C1 segment of cervical spinal cord (tissue), 14 donors: ENCODE results near the gene GAS2L1.
"Not testable (repeated sequence)": the region's sequence is repeated elsewhere in the genome, so short reads cannot be mapped to it uniquely, and the experiment has no call there.

ENCODE experiments used
- DNase-seq, 14 donors: peaks; one replicate each; lab custom pipeline; 2025; lab: John Stamatoyannopoulos, UW

Gene GAS2L1

DNA sequence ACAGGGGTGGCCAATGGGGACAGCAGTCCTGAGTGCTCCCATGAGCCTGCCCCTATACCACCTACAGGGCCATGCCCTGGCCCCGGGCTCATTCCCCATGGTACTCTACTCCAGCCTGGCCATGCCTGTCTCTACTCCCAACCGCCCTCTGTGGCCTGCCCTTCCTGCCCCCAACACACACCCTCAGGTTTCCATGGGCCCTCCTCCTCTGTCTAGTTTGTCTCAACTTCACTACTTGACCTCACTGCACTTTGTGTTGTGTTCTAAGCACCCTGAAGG is 35.3 kb downstream of the GAS2L1 start:
- DNase-seq = no peak

DNA sequence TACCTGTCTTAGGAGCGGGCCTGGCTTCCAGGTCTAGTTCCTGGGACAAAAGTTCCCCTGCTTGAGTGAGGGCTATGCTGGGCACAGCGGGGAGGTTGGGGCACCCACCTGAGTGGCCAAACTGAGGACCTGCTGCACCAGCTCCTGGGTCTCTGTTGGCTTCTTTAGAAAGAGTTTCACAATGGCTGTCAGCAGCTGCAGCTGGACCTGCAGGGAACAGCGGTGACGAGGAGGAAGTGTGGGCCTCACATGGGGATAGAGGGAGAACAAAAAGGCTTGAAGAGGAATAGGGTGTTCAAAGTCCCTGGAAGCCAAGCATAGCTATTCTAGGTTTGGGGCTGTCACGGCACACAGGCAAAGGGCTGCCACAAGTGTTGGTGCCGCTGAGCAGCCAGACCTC is 35.7 kb downstream of the GAS2L1 start:
- no peak for DNase-seq

DNA sequence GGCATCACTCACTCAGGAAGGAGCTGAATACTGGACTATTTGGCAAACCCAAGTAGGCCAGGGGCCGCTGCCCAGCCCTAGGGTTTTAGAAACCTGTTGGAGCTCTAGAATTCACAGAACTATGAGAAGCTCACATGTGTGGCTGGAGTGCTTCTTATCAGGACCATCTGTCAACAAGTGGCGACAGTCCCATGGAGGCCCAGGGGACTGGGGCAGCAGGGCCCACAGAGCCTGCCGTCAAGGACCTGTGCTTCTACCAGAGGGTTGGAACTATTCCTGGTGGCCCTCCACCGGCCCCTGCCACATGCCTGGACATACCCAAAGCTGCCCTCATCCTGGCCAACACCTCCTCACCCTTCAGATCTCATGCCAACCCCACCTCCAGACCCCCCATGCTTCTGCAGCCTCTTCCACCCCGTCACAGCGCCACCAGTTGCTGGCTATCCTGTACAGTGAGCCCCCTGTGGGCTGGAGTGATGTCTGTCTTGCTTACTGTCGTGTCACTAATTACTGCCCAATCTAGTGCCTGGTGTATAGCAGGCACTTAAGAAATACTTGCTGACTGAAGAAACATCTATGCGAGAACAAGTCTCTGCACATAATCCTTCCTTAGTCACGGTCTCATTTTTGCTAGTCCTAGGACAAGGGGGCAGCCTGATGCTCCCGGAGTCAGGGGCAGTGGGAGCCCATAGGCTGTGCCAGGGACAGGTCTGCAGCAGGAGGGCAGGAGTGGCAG is 36.3 kb downstream of the GAS2L1 start:
- no peak for DNase-seq

DNA sequence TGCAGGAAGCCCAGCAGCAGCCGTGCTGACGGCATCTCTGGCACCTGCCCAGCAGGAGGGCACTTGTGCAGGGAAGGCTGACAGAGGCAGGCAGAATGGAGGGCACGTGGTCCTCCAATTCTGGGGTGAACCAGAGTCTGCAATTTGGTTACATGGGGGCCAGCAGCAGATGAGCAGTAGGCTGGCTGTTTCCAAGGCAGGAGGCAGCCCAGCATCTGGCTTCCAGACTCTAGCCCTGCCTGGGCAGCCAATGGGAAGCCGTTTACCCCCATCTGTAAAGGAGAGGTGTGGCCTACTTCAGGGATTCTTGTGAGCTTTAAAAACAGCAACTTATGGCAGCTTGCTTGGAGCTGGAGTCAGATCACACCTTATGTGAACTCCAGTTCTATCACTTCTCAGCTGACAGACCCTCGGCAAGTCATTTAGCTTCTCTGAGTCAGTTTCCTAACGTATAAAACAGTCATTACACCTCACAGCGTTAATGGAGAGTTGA is 36.9 kb downstream of the GAS2L1 start:
- DNase-seq = peak in 5 of 14 donors; percentile 12 to 41 (median 22)

DNA sequence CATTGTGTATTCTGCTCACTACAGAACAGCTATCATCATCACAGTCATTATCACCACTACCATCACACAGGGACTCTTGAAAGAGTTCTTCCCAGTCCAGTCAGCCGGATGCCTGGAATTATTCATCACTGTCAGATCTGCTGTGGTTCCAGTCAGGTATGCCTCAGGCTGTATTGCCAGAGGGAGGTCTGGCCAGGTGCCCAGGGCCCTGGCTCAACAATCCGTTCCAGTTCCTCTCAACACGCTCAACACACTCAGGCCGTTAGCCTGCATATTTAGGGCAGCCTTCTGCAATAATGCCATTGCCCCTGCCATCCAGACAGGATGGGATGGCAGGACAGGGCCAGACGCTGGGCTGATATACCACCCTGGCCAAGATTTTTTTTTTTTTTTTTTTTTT is 37.7 kb downstream of the GAS2L1 start:
- DNase-seq = peak in 9 of 14 donors; percentile 22 to 98 (median 56)

DNA sequence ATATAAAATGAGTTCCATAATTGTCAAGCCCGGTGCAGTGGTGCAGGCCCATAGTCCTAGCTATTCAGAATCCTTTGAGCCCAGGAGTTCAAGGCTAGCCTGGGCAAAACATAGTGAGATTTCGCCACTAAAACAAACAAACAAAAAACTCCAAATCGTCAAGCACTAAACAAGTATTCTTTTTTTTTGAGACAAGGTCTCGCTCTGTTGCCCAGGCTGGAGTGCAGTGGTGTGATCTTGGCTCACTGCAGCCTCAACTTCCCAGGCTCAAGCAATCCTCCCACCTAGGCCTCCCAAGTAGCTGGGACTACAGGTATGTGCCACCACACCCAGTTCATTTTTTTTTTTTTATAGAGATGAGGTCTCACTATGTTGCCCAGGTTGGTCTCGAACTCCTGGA is 38.4 kb downstream of the GAS2L1 start:
- not testable (repeated sequence) for DNase-seq

DNA sequence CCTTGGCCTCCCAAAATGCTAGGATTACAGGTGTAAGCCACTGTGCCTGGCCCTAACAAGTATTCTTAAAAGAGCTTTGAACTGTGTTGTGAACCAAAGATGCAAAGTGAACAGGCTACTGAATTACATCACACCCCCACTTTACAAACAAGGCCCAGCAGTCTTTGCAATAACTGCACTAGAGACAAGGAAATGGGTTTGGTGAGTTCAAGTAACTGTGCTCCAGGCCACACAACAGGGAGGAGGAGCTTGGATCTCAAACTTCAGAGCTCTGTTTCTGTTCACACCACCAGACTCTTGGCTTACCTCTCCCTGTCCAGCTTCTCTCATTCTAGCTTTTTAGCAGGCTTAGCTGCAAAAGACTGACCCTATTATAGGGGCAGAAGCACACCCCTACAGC is 39.5 kb downstream of the GAS2L1 start:
- peak in 2 of 14 donors; percentile 48 to 56 for DNase-seq

DNA sequence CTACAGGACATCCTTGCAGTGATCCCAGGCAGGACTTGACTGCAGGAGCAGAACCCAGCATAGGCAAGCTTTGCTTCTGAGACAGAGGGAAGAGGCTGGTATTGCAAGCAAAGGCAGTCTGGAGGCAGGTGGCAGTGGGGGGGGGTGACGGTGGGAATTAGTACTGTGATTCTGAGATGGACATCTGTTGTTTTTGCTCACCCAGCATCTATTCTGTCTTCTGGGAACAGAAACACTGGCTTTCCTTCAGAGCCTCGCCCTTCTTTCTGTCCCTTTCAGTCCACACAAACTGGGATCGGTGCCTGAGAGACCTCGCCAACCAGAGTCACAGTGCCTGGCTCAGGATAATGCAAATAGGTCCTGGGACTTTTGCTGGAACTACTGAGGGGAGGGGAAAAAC is 40.2 kb downstream of the GAS2L1 start:
- DNase-seq = peak in 12 of 14 donors; percentile 21 to 95 (median 60)

DNA sequence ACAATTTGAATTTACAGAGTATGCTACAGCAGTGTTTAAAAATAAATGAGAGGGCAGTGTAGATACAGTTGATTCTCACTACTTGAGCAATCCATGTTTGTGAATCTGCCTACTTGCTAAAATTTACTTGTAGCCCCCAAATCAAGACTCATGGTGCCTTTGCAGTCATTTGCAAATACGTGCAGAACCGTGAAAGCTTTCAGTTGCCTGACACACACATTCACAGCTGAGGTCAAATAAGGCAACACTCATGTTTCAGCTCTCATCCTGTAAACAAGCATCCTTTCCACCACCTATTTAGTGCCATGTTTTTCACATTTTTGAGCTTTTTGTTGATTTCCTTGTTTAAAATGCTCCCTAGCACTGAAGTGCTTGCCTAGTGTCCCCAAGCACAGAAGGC is 41.6 kb downstream of the GAS2L1 start:
- no peak for DNase-seq

DNA sequence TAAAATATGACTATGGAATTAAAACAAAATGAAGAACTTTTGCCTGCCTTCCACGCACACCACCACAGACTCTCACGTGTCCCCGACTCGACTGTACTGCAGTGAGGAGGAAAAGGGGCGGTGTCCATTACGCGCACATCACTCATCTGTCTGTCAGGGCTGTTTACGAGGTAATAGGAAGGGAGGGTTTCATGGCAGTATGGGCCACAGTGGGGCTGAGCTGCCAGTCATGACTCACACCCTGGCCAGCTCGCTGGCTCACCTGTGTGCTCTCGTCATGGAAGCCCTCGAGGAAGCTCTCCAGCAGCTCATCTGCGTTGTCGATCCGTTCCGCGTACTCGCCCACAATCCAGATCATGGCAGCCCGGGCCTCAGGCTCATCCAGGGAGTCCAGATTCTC is 42.5 kb downstream of the GAS2L1 start:
- no peak for DNase-seq

DNA sequence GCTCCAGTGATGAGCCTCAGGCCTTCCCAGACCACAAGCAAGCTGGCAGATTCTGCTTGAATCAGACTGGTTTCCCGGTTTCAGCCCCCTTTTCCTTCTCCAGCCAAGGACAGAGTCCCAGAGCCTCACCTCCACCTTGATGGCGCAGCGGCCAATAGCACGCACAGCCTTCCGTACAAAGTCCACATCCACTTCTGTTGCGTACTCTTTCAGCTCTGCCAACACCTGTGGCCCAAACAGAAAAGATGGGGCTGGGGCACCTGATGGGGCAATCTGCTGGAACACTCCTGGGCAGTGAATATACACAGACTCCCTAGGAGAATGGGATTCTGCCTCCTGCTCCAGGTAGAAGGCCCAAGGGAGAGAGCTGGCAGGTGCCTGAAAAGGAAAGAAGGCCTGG is 44.6 kb downstream of the GAS2L1 start:
- DNase-seq = no peak

DNA sequence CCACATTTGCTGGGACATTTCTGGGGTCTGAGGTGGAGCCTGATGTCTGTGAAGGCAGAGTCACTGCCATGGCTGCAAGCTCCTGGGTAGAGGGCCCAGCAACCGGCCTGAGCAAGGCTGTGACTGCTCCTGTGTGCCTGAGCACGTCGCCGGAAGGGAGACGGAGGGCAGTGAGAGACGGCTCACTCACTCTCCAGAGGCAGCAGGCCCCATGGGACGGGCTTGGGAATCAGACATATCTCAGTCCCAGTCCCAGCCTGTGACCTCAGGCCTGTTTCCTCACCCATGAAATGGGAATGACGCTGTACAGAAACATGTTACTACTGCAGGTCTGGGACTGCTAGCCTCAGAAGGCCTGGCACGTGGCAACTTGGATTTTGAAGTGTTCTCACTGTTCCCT is 45.4 kb downstream of the GAS2L1 start:
- DNase-seq = no peak

DNA sequence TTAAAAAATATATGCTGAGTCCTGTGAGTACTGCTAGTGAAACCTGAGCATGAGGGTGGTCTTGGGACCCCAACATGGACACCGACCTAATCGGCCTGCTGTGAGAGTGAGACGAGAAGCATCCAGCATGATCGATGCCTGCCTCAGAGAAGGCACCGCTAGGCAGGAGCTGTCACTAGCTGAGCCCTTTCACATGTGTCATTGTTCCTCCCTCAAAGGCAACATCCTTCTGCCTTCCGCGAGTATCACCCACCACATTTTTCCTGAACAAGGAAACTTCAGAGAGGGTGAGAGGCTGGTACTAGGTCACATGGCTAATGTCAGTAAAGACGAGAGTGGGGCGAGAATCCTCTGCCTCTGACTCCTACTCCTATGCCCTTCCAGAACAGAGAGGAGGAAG is 46.3 kb downstream of the GAS2L1 start:
- no peak for DNase-seq

DNA sequence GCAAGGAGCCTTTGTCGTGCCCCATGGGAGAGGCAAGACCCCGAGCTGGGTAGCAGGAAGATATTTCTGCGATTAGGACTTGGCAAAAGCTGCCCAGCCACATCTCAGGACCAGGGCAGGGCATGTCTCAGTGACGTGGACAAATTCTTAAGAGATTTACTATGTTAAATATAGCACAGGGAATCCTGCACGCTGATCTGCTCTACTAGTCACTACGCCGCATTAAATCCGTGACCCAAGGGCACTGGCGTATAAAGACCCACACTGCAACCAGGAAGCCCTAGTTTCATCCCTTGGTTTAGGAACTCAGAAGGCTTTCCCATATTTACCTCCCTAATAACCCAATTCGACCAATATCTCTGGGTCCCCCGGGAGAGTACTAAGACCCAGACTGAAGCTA is 46.8 kb downstream of the GAS2L1 start:
- no peak for DNase-seq

DNA sequence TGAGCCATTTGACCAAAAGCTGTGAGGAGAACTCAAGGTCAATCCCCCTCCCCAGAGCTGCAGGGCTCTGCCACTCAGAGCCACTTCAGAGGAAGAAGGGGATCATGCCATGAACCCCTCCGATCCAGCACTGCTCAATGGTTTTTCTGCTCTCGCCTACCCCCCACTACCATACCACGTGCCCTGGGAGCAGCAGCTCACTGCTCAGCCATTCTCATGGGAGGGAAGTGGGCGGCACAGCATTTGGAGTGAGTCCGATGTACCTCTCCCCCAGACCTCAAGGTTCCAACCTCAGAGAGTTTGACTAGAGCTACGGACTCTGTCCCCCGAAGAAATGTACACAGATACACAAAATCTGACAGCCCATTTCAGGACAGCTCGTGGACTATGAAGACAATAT is 47.4 kb downstream of the GAS2L1 start:
- DNase-seq = no peak

DNA sequence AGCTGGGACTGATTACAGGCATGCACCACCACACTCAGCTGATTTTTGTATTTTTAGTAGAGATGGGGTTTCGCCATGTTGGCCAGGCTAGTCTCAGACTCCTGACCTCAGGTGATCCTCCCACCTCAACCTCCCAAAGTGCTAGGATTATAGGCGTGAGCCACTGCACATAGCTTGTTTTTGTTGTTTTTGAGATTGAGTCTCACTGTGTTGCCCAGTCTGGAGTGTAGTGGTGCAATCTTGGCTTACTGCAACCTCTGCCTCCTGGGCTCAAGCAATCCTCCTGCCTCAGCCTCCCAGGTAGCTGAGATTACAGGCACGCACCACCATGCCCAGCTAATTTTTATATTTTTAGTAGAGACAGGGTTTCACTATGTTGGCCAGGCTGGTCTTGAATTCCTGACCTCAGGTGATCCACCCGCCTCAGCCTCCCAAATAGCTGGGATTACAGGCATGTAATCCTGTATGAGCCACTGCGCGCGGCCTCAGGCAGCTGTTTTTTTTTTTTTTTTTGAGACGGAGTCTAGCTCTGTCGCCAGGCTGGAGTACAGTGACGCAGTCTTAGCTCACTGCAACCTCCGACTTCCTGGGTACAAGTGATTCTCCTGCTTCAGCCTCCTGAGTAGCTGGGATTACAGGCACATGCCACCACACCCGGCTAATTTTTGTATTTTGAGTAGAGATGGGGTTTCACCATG is 50.9 kb downstream of the GAS2L1 start:
- DNase-seq = not testable (repeated sequence)

DNA sequence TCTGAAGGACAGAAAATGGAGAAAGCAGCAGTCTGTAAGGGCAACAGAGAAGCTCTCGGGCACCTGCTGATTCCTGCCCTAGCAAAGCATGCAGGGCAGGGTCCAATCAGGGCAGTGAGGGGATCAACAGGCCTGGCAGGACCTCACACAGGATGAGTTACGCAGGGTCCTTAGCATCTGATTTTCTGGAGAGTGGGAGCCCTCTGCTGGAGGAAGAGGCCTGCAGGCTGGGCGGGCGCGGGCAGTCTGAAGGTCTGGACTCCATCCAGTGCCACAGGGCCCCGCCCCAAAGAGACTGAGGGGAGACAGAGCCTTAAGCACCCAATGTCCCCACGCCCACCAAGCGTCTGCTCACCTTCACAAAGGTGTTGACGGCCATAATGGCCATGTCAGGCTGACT is 53.0 kb downstream of the GAS2L1 start:
- peak in 12 of 14 donors; percentile 10 to 77 (median 34) for DNase-seq
